HepG2 (cell line): ENCODE results near the gene SRGAP3. TPM values are rescaled to one million over a fixed set of nuclear protein-coding genes. Genes with fewer than 3 reads are reported as not detected.

Experiments
- ATAC-seq: fragments of 200-7000 bp; cut with Tn5 transposase; 3 replicates; pipeline ENCODE4 v1.9.1; 2020; ENCODE audit warnings: mild to moderate bottlenecking, moderate library complexity
- BruUV-seq: library from RNA; stranded (reverse); fragments of 400-500 nt; replicated peaks from 2 replicates; lab custom pipeline; 2021; lab: Mats Ljungman, UMichigan
- CTCF ChIA-PET: fragments of 300-600 bp; formaldehyde crosslinking; extraction: SDS; loops from one replicate; lab custom pipeline; 2021; ENCODE audit warnings: low total read pairs, inconsistent platforms, low intra/inter-chr PET ratio; lab: Yijun Ruan, JAX
- POLR2A ChIA-PET: fragments of 350-600 bp; sonication (Branson Sonifier 250); formaldehyde crosslinking; loops from one replicate; lab custom pipeline; 2020; ENCODE audit warnings: antibody characterized with exemption, inconsistent platforms; lab: Yijun Ruan, JAX
- DNase-seq: peaks from one replicate; pipeline ENCODE4 v3.0.0-alpha.2; 2015; ENCODE audit warnings: low spot score
- FAIRE-seq: peaks from 3 replicates; lab custom pipeline; 2011; peaks lifted over from hg19 to GRCh38; lab: Jason Lieb, UNC
- H2AFZ ChIP-seq: one replicate; pipeline ENCODE4 v1.6.1; 2011; ENCODE audit warnings: low read length, inconsistent platforms
- H3K27ac ChIP-seq: fragments of 300-600 bp; 3 replicates; pipeline ENCODE4 v1.8.0; 2011; ENCODE audit warnings: mixed run types, mild to moderate bottlenecking, mixed read lengths, low read length, inconsistent platforms; ENCODE audit not compliant: insufficient read depth; ENCODE audit errors: extremely low read length
- H3K27me3 ChIP-seq, 2 experiments: fragments of 200-600 bp in 1 of 2; 2 replicates in 1 of 2; 3 replicates in 1 of 2; pipeline versions ENCODE4 v1.6.0 to v1.8.0; 2011; ENCODE audit warnings: low read length in 2 of 2, mild to moderate bottlenecking in 2 of 2, moderate library complexity in 2 of 2, inconsistent platforms in 1 of 2; ENCODE audit not compliant: insufficient read depth in 2 of 2, control insufficient read depth in 1 of 2
- H3K36me3 ChIP-seq, 2 experiments: fragments of 200-600 bp in 1 of 2; replicated peaks in 1 of 2; 2 replicates in 1 of 2; 3 replicates in 1 of 2; pipeline versions ENCODE4 v1.5.1 to v1.8.0; 2011; ENCODE audit warnings: low read length in 2 of 2, inconsistent platforms in 1 of 2; ENCODE audit not compliant: insufficient read depth in 2 of 2, control insufficient read depth in 1 of 2
- H3K4me1 ChIP-seq: 2 replicates; pipeline ENCODE4 v1.5.1; 2012; ENCODE audit warnings: low read length, inconsistent platforms; ENCODE audit not compliant: insufficient read depth
- H3K4me2 ChIP-seq: 2 replicates; pipeline ENCODE4 v1.6.0; 2011; ENCODE audit warnings: low read depth, low read length, inconsistent platforms
- H3K4me3 ChIP-seq, 3 experiments: fragments of 200-600 bp in 1 of 3; sonication (generic), shearing (Covaris generic) in 1 of 3; replicated peaks in 1 of 3; 2 replicates each; pipeline ENCODE4 v1.5.1; 2011 to 2016; ENCODE audit warnings: low read length in 3 of 3, inconsistent platforms in 2 of 3, low read depth in 2 of 3, mild to moderate bottlenecking in 2 of 3, control low read depth in 1 of 3, mixed read lengths in 1 of 3; ENCODE audit not compliant: insufficient read depth in 1 of 3
- H3K79me2 ChIP-seq: one replicate; pipeline ENCODE4 v1.6.1; 2011; ENCODE audit warnings: low read length, inconsistent platforms; ENCODE audit not compliant: insufficient read depth
- H3K9ac ChIP-seq: 2 replicates; pipeline ENCODE4 v1.6.0; 2011; ENCODE audit warnings: mild to moderate bottlenecking, low read depth, low read length, inconsistent platforms; ENCODE audit not compliant: insufficient read depth
- H3K9me3 ChIP-seq: 2 replicates; pipeline ENCODE4 v1.5.1; 2012; ENCODE audit warnings: mild to moderate bottlenecking, low read length
- H4K20me1 ChIP-seq: 2 replicates; pipeline ENCODE4 v1.6.0; 2011; ENCODE audit warnings: inconsistent platforms, mild to moderate bottlenecking, low read length, moderate library complexity; ENCODE audit not compliant: insufficient read depth
- AKAP8 ChIP-seq: sonication (generic); formaldehyde crosslinking; IDR thresholded peaks from 2 replicates; pipeline ENCODE4 v1.5.1; 2020; ENCODE audit warnings: mild to moderate bottlenecking, missing genetic modification reagents
- ATF4 ChIP-seq, 2 experiments: fragments of 450-650 bp in 1 of 2; sonication (generic) in 1 of 2; formaldehyde crosslinking; IDR thresholded peaks; 2 replicates each; pipeline versions ENCODE4 v1.5.0 to v1.8.0; 2020 to 2022; ENCODE audit warnings: mild to moderate bottlenecking in 1 of 2, missing genetic modification reagents in 1 of 2
- BHLHE40 ChIP-seq: IDR thresholded peaks from 2 replicates; pipeline ENCODE4 v1.6.1; 2011; ENCODE audit warnings: low read length, improper control_type of control experiment
- EED ChIP-seq: sonication (generic); formaldehyde crosslinking; IDR thresholded peaks from 2 replicates; pipeline ENCODE4 v1.5.0; 2020; ENCODE audit warnings: mild to moderate bottlenecking, missing genetic modification reagents
- FOXA1 ChIP-seq, 2 experiments: fragments of 450-650 bp in 1 of 2; sonication (generic) in 1 of 2; formaldehyde crosslinking in 1 of 2; IDR thresholded peaks; 2 replicates each; pipeline versions ENCODE4 v1.4.0 to v1.6.1; 2016 to 2020; ENCODE audit warnings: missing genetic modification reagents in 1 of 2
- NFE2 ChIP-seq: sonication (generic); formaldehyde crosslinking; IDR thresholded peaks from 2 replicates; pipeline ENCODE4 v1.4.0; 2020; ENCODE audit warnings: missing genetic modification reagents
- NFRKB ChIP-seq: fragments of 450-650 bp; IDR thresholded peaks from 2 replicates; pipeline ENCODE4 v1.6.1; 2017
- POLR2AphosphoS2 ChIP-seq: IDR thresholded peaks from 2 replicates; pipeline ENCODE4 v1.6.1; 2011; ENCODE audit warnings: low read depth, low read length, improper control_type of control experiment
- RBM39 ChIP-seq: fragments of 200-400 bp; formaldehyde crosslinking; IDR thresholded peaks from one replicate; pipeline ENCODE4 v1.6.1; 2018; ENCODE audit warnings: antibody characterized with exemption, mild to moderate bottlenecking, low read depth, low read length; ENCODE audit not compliant: poor library complexity, severe bottlenecking
- RELA ChIP-seq: sonication (generic); formaldehyde crosslinking; IDR thresholded peaks from 2 replicates; pipeline ENCODE4 v1.4.0; 2020; ENCODE audit warnings: missing genetic modification reagents
- THAP11 ChIP-seq: IDR thresholded peaks from 2 replicates; pipeline ENCODE4 v1.6.1; 2016; ENCODE audit warnings: missing biosample characterization, missing genetic modification reagents
- TOE1 ChIP-seq: sonication (generic); formaldehyde crosslinking; IDR thresholded peaks from 2 replicates; pipeline ENCODE4 v1.4.0; 2020; ENCODE audit warnings: mild to moderate bottlenecking, missing genetic modification reagents
- ZNF17 ChIP-seq: sonication (generic); formaldehyde crosslinking; IDR thresholded peaks from 2 replicates; pipeline ENCODE4 v1.5.0; 2020; ENCODE audit warnings: mild to moderate bottlenecking, missing genetic modification reagents
- ZNF296 ChIP-seq: sonication (generic); formaldehyde crosslinking; conservative IDR thresholded peaks from 2 replicates; pipeline ENCODE4 v1.5.0; 2020; ENCODE audit warnings: mild to moderate bottlenecking, missing genetic modification reagents
- ZNF891 ChIP-seq: sonication (generic); formaldehyde crosslinking; IDR thresholded peaks from 2 replicates; pipeline ENCODE4 v1.5.0; 2020; ENCODE audit warnings: mild to moderate bottlenecking, missing genetic modification reagents
- ZSCAN21 ChIP-seq: sonication (generic); formaldehyde crosslinking; IDR thresholded peaks from 2 replicates; pipeline ENCODE4 v1.8.0; 2022; ENCODE audit warnings: mild to moderate bottlenecking, missing genetic modification reagents, moderate library complexity, borderline replicate concordance
- ZSCAN9 ChIP-seq: IDR thresholded peaks from 2 replicates; pipeline ENCODE4 v1.6.1; 2016; ENCODE audit warnings: borderline replicate concordance
- WGBS: methylation state at CpG from one replicate; pipeline ENCODE4 v1.1.6; 2017; ENCODE audit warnings: low lambda C conversion rate; 5-methylcytosine and 5-hydroxymethylcytosine counted together
- in situ Hi-C: cut with HindIII; loops from 2 replicates; pipeline ENCODE4 v1.10.0; 2017; ENCODE audit warnings: low pct_unique_long_range_greater_than_20kb; ENCODE audit not compliant: extremely low pct_ligation_motif_present
- intact Hi-C: fragments of 100-400 bp; cut with micrococcal nuclease; formaldehyde crosslinking; loops from one replicate; pipeline ENCODE4 v1.10.0; 2022; ENCODE audit not compliant: unreplicated experiment
- polyA plus RNA-seq, 8 experiments: library from polyadenylated mRNA; depleted of rRNA in 3 of 8; stranded (reverse) in 7 of 8; unstranded in 1 of 8; fragments of >200 nt; fragmentation: Illumina TruSeq in 4 of 8; extraction: Trizol in 4 of 8; gene quantifications; 2 replicates each; pipeline versions ENCODE4 v1.2.1 to v1.2.3, GENCODE V29; 2011 to 2016; ENCODE audit warnings: low read depth in 4 of 8, missing spikeins in 1 of 8, mixed read lengths in 1 of 8; ENCODE audit not compliant: insufficient read depth in 1 of 8
- total RNA-seq, 5 experiments: library from RNA; depleted of rRNA; stranded (reverse); fragments of >200 nt; fragmentation: Illumina TruSeq; extraction: Trizol; gene quantifications; 2 replicates each; pipeline ENCODE4 v1.2.3, GENCODE V29; 2016; ENCODE audit warnings: low read depth in 1 of 5
- TF ChIP-seq, protein P1 (sequence below): sonication (generic); formaldehyde crosslinking; IDR thresholded peaks from 2 replicates; pipeline ENCODE4 v1.4.0; 2020; ENCODE audit warnings: mild to moderate bottlenecking, missing genetic modification reagents
- TF ChIP-seq, protein P2 (sequence below): sonication (generic); formaldehyde crosslinking; IDR thresholded peaks from 2 replicates; pipeline ENCODE4 v1.5.1; 2020; ENCODE audit warnings: missing genetic modification reagents, mild to moderate bottlenecking, borderline replicate concordance
- TF ChIP-seq, protein P3 (sequence below): sonication (generic); formaldehyde crosslinking; IDR thresholded peaks from 2 replicates; pipeline ENCODE4 v1.4.0; 2020; ENCODE audit warnings: missing genetic modification reagents, borderline replicate concordance

The SRGAP3 gene
- total and polyA plus RNA-seq, 2 of the 13 experiments (the other 11 are each of a cell fraction or from before 2014, with no cell fraction given) = 1.2 to 1.4 TPM

GRCh38 chr3:9012521-9012920 lies 236.9 kb downstream of the SRGAP3 start:
- peaks cover 3% of the 10 kb centered on the region for H3K4me1 ChIP-seq
- WGBS = 50% methylated on average over 2 of the region's 2 CpGs
- intact Hi-C loops = no loop called here
- no peak overlapping the region for H3K4me3 ChIP-seq
- no peaks in the 10 kb centered on the region for H3K9me3 ChIP-seq
- H3K27me3 ChIP-seq = 0 out of 5 replicates have a peak, but pooled peaks cover 0 to 3% of the 10 kb centered on the region in 2 experiments
- no TSS peak for BruUV-seq
- no peaks in the 10 kb centered on the region for H3K36me3 ChIP-seq
- FAIRE-seq = no peak
- H3K27ac ChIP-seq = no peak overlapping the region
- in situ Hi-C loops = no loop called here
- TF ChIP-seq, protein P1, sequence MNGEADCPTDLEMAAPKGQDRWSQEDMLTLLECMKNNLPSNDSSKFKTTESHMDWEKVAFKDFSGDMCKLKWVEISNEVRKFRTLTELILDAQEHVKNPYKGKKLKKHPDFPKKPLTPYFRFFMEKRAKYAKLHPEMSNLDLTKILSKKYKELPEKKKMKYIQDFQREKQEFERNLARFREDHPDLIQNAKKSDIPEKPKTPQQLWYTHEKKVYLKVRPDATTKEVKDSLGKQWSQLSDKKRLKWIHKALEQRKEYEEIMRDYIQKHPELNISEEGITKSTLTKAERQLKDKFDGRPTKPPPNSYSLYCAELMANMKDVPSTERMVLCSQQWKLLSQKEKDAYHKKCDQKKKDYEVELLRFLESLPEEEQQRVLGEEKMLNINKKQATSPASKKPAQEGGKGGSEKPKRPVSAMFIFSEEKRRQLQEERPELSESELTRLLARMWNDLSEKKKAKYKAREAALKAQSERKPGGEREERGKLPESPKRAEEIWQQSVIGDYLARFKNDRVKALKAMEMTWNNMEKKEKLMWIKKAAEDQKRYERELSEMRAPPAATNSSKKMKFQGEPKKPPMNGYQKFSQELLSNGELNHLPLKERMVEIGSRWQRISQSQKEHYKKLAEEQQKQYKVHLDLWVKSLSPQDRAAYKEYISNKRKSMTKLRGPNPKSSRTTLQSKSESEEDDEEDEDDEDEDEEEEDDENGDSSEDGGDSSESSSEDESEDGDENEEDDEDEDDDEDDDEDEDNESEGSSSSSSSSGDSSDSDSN (CRISPR knock-in tag) = no peak
- no peak for TF ChIP-seq NFRKB
- TF ChIP-seq POLR2AphosphoS2 = no peak
- no peak for TF ChIP-seq TOE1 (CRISPR knock-in tag)
- TF ChIP-seq BHLHE40 = no peak
- TF ChIP-seq ZNF891 (CRISPR knock-in tag) = no peak
- no peak for TF ChIP-seq RBM39
- TF ChIP-seq ZNF17 (CRISPR knock-in tag) = no peak
- no peak for TF ChIP-seq EED (CRISPR knock-in tag)
- TF ChIP-seq AKAP8 (CRISPR knock-in tag) = no peak
- TF ChIP-seq ATF4 (CRISPR knock-in tag; IDR thresholded peaks at IDR 0.05) = no peak
- TF ChIP-seq, protein P2, sequence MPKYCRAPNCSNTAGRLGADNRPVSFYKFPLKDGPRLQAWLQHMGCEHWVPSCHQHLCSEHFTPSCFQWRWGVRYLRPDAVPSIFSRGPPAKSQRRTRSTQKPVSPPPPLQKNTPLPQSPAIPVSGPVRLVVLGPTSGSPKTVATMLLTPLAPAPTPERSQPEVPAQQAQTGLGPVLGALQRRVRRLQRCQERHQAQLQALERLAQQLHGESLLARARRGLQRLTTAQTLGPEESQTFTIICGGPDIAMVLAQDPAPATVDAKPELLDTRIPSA (CRISPR knock-in tag) = no peak
- TF ChIP-seq ZSCAN21 (CRISPR knock-in tag) = no peak
- no peak for TF ChIP-seq NFE2
- no peak for TF ChIP-seq THAP11 (CRISPR knock-in tag)
- no peak for TF ChIP-seq FOXA1 (IDR thresholded peaks at IDR 0.05)
- no peak for TF ChIP-seq FOXA1 (CRISPR knock-in tag; IDR thresholded peaks at IDR 0.05)
- TF ChIP-seq ZSCAN9 (CRISPR knock-in tag) = no peak
- TF ChIP-seq, protein P3, sequence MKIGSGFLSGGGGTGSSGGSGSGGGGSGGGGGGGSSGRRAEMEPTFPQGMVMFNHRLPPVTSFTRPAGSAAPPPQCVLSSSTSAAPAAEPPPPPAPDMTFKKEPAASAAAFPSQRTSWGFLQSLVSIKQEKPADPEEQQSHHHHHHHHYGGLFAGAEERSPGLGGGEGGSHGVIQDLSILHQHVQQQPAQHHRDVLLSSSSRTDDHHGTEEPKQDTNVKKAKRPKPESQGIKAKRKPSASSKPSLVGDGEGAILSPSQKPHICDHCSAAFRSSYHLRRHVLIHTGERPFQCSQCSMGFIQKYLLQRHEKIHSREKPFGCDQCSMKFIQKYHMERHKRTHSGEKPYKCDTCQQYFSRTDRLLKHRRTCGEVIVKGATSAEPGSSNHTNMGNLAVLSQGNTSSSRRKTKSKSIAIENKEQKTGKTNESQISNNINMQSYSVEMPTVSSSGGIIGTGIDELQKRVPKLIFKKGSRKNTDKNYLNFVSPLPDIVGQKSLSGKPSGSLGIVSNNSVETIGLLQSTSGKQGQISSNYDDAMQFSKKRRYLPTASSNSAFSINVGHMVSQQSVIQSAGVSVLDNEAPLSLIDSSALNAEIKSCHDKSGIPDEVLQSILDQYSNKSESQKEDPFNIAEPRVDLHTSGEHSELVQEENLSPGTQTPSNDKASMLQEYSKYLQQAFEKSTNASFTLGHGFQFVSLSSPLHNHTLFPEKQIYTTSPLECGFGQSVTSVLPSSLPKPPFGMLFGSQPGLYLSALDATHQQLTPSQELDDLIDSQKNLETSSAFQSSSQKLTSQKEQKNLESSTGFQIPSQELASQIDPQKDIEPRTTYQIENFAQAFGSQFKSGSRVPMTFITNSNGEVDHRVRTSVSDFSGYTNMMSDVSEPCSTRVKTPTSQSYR (CRISPR knock-in tag) = no peak
- no peak for TF ChIP-seq RELA
- TF ChIP-seq ZNF296 (CRISPR knock-in tag) = no peak
- TF ChIP-seq, all 625 proteins: peak for 0
- no peak overlapping the region for H3K9ac ChIP-seq
- no peaks in the 10 kb centered on the region for H3K79me2 ChIP-seq
- ChIA-PET POLR2A (no interaction called here), CTCF (no interaction called here)
- no peak overlapping the region for H2AFZ ChIP-seq
- DNase-seq (no peak), ATAC-seq (no peak)
- H3K4me2 ChIP-seq = no peak overlapping the region
- no peaks in the 10 kb centered on the region for H4K20me1 ChIP-seq
